Measurements from ENCODE around the gene SYT14. TPM values are rescaled to one million over a fixed set of nuclear protein-coding genes. Genes with fewer than 3 reads are reported as not detected.

The SYT14 gene
- polyA plus RNA-seq, 1 experiment, result 1.5 TPM

GRCh38 chr1:210061992-210062391, 124.0 kb downstream of the SYT14 start:
- CTCF ChIA-PET, result interaction anchor here (0.5 to 0.9 kb wide), 2 partner anchors 16 to 166 kb away, joined by 3 to 4 read pairs; no protein-coding TSS in a partner anchor
- POLR2A ChIA-PET, result no interaction called here
- no peak for TF ChIP-seq CTCF (IDR thresholded peaks at IDR 0.05; ENCODE audit: insufficient read depth, low read depth, low read length)
- Histone ChIP-seq H3K27me3 (ENCODE audit: control insufficient read depth, insufficient read depth, low read length) (no peaks in the 10 kb centered on the region), H3K4me3 (ENCODE audit: low read depth, low read length) (no peak overlapping the region), H3K36me3 (ENCODE audit: control insufficient read depth, insufficient read depth, low read length) (no peaks in the 10 kb centered on the region)
- no peak for DNase-seq (ENCODE audit: low read depth)

GRCh38 chr1:210070531-210070930, 132.5 kb downstream of the SYT14 start:
- no peak for DNase-seq (ENCODE audit: low read depth)
- Histone ChIP-seq H3K4me3 (ENCODE audit: low read depth, low read length) (no peak overlapping the region), H3K36me3 (ENCODE audit: control insufficient read depth, insufficient read depth, low read length) (no peaks in the 10 kb centered on the region), H3K27me3 (ENCODE audit: control insufficient read depth, insufficient read depth, low read length) (no peaks in the 10 kb centered on the region)
- CTCF ChIA-PET, result interaction anchor here (1.0 kb wide), 1 partner anchor 15 kb away, joined by 3 read pairs; no protein-coding TSS in a partner anchor
- POLR2A ChIA-PET, result interaction anchor here (0.7 kb wide), 1 partner anchor 230 kb away, joined by 4 read pairs; no protein-coding TSS in a partner anchor
- no peak for TF ChIP-seq CTCF (IDR thresholded peaks at IDR 0.05; ENCODE audit: insufficient read depth, low read depth, low read length)

GRCh38 chr1:210072129-210072528, 134.1 kb downstream of the SYT14 start:
- TF ChIP-seq CTCF (IDR thresholded peaks at IDR 0.05; ENCODE audit: insufficient read depth, low read depth, low read length), result no peak
- Histone ChIP-seq H3K36me3 (ENCODE audit: control insufficient read depth, insufficient read depth, low read length) (no peaks in the 10 kb centered on the region), H3K27me3 (ENCODE audit: control insufficient read depth, insufficient read depth, low read length) (no peaks in the 10 kb centered on the region), H3K4me3 (ENCODE audit: low read depth, low read length) (no peak overlapping the region)
- peak; percentile 32 for DNase-seq (ENCODE audit: low read depth)
- ChIA-PET CTCF (interaction anchor here (1.0 kb wide), 1 partner anchor 14 kb away, joined by 4 read pairs; no protein-coding TSS in a partner anchor), POLR2A (no interaction called here)

GRCh38 chr1:210072896-210073504, 135.0 kb downstream of the SYT14 start:
- ChIA-PET CTCF (no interaction called here), POLR2A (no interaction called here)
- H3K36me3 ChIP-seq (ENCODE audit: control insufficient read depth, insufficient read depth, low read length), result no peaks in the 10 kb centered on the region
- no peak for DNase-seq (ENCODE audit: low read depth)
- no peaks in the 10 kb centered on the region for H3K27me3 ChIP-seq (ENCODE audit: control insufficient read depth, insufficient read depth, low read length)
- TF ChIP-seq CTCF (IDR thresholded peaks at IDR 0.05; ENCODE audit: insufficient read depth, low read depth, low read length), result no peak
- no peak overlapping the region for H3K4me3 ChIP-seq (ENCODE audit: low read depth, low read length)

GRCh38 chr1:210074904-210075303, 136.9 kb downstream of the SYT14 start:
- DNase-seq (ENCODE audit: low read depth), result no peak
- Histone ChIP-seq H3K27me3 (ENCODE audit: control insufficient read depth, insufficient read depth, low read length) (no peaks in the 10 kb centered on the region), H3K4me3 (ENCODE audit: low read depth, low read length) (no peak overlapping the region), H3K36me3 (ENCODE audit: control insufficient read depth, insufficient read depth, low read length) (no peaks in the 10 kb centered on the region)
- no peak for TF ChIP-seq CTCF (IDR thresholded peaks at IDR 0.05; ENCODE audit: insufficient read depth, low read depth, low read length)
- ChIA-PET CTCF (no interaction called here), POLR2A (no interaction called here)
